Panc1 (cell line): ENCODE data around the gene ANTXR1.

ENCODE experiments used
- CTCF ChIP-seq: fragments of 450-650 bp; IDR thresholded peaks from 2 replicates; pipeline ENCODE4 v1.5.1; 2017; ENCODE audit warnings: mild to moderate bottlenecking
- POLR2AphosphoS5 ChIP-seq: IDR thresholded peaks from 2 replicates; pipeline ENCODE4 v1.6.1; 2012; ENCODE audit warnings: mild to moderate bottlenecking, low read depth, low read length, moderate library complexity

- no peak for TF ChIP-seq POLR2AphosphoS5
- no peak for TF ChIP-seq CTCF
Measured at GRCh38 chr2:69269330-69269729, 256.4 kb downstream of the ANTXR1 start.
